ENCODE measurements around the gene PSMC4. TPM values are rescaled to one million over a fixed set of nuclear protein-coding genes. Genes with fewer than 3 reads are reported as not detected.
A peak's percentile ranks its signal among the peaks of the same experiment; 100 is the strongest.

Gene PSMC4
- total RNA-seq, 1 experiment from 2014 or later: 258 TPM

- Histone ChIP-seq H3K4me1 (ENCODE audit: insufficient read depth, low read length) (peaks cover 4% of the 10 kb centered on the region; the same call in 1 of the 2 replicates), H3K9me3 (ENCODE audit: low read length) (no peaks in the 10 kb centered on the region), H3K36me3 (ENCODE audit: low read depth, low read length) (no peaks in the 10 kb centered on the region), H4K20me1 (ENCODE audit: low read length) (no peaks in the 10 kb centered on the region), H3F3A (ENCODE audit: low read length, unreplicated experiment) (no peaks in the 10 kb centered on the region), H2AFZ (ENCODE audit: low read length) (no peak overlapping the region), H3K79me2 (ENCODE audit: low read length) (no peaks in the 10 kb centered on the region), H3K4me3 (ENCODE audit: low read length) (no peak overlapping the region), H3K4me2 (ENCODE audit: low read length) (no peak overlapping the region), H3K27me3 (ENCODE audit: low read length) (no peaks in the 10 kb centered on the region), H3K27ac (ENCODE audit: low read length) (no peak overlapping the region), H3K9ac (ENCODE audit: low read length) (no peak overlapping the region), H3K9me2 (replicated peaks; ENCODE audit: low read length) (no peaks in the 10 kb centered on the region)
- intact Hi-C loops (cut with micrococcal nuclease): no loop called here
- CTCF ChIA-PET: no interaction called here
- DNase-seq (no peak), ATAC-seq (no peak)
- TF ChIP-seq CTCF (conservative IDR thresholded peaks at IDR 0.05; ENCODE audit: low read depth, low read length): no peak
- no peak for TF ChIP-seq EZH2 (IDR thresholded peaks at IDR 0.05; ENCODE audit: low read length, unreplicated experiment)
- no peak for TF ChIP-seq EZH2phosphoT487 (IDR thresholded peaks at IDR 0.05; ENCODE audit: borderline replicate concordance, low read length)
- no TSS peak for BruUV-seq (replicated peaks)
- POLR2A ChIA-PET (ENCODE audit: unreplicated experiment): no interaction called here
Observed at GRCh38 chr19:39941151-39941550, 29.8 kb upstream of the PSMC4 start.

GRCh38 chr19:39941615-39942365 lies 29.2 kb upstream of the PSMC4 start:
- CTCF ChIA-PET: no interaction called here
- Histone ChIP-seq H3K4me1 (ENCODE audit: insufficient read depth, low read length) (peaks cover 4% of the 10 kb centered on the region; the same call in 1 of the 2 replicates), H3K79me2 (ENCODE audit: low read length) (no peaks in the 10 kb centered on the region), H4K20me1 (ENCODE audit: low read length) (no peaks in the 10 kb centered on the region), H3K27me3 (ENCODE audit: low read length) (no peaks in the 10 kb centered on the region), H3K9me2 (replicated peaks; ENCODE audit: low read length) (no peaks in the 10 kb centered on the region), H3K36me3 (ENCODE audit: low read depth, low read length) (no peaks in the 10 kb centered on the region), H3K9me3 (ENCODE audit: low read length) (no peaks in the 10 kb centered on the region), H2AFZ (ENCODE audit: low read length) (no peak overlapping the region), H3F3A (ENCODE audit: low read length, unreplicated experiment) (no peaks in the 10 kb centered on the region), H3K4me2 (ENCODE audit: low read length) (no peak overlapping the region), H3K9ac (ENCODE audit: low read length) (no peak overlapping the region), H3K4me3 (ENCODE audit: low read length) (no peak overlapping the region), H3K27ac (ENCODE audit: low read length) (no peak overlapping the region)
- BruUV-seq (replicated peaks): no TSS peak
- TF ChIP-seq EZH2 (IDR thresholded peaks at IDR 0.05; ENCODE audit: low read length, unreplicated experiment): no peak
- no peak for TF ChIP-seq EZH2phosphoT487 (IDR thresholded peaks at IDR 0.05; ENCODE audit: borderline replicate concordance, low read length)
- TF ChIP-seq CTCF (conservative IDR thresholded peaks at IDR 0.05; ENCODE audit: low read depth, low read length): no peak
- DNase-seq: peak; percentile 16
- ATAC-seq: no peak
- POLR2A ChIA-PET (ENCODE audit: unreplicated experiment): no interaction called here
- intact Hi-C loops (cut with micrococcal nuclease): no loop called here

GRCh38 chr19:39942366-39942730 lies 28.6 kb upstream of the PSMC4 start:
- Histone ChIP-seq H3K27ac (ENCODE audit: low read length) (no peak overlapping the region), H3K4me3 (ENCODE audit: low read length) (no peak overlapping the region), H3K27me3 (ENCODE audit: low read length) (no peaks in the 10 kb centered on the region), H3K4me2 (ENCODE audit: low read length) (no peak overlapping the region), H3K4me1 (ENCODE audit: insufficient read depth, low read length) (peaks cover 4% of the 10 kb centered on the region; the same call in 1 of the 2 replicates), H3F3A (ENCODE audit: low read length, unreplicated experiment) (no peaks in the 10 kb centered on the region), H3K9ac (ENCODE audit: low read length) (no peak overlapping the region), H4K20me1 (ENCODE audit: low read length) (no peaks in the 10 kb centered on the region), H3K9me2 (replicated peaks; ENCODE audit: low read length) (no peaks in the 10 kb centered on the region), H3K9me3 (ENCODE audit: low read length) (no peaks in the 10 kb centered on the region), H3K36me3 (ENCODE audit: low read depth, low read length) (no peaks in the 10 kb centered on the region), H2AFZ (ENCODE audit: low read length) (no peak overlapping the region), H3K79me2 (ENCODE audit: low read length) (no peaks in the 10 kb centered on the region)
- no TSS peak for BruUV-seq (replicated peaks)
- DNase-seq (no peak), ATAC-seq (no peak)
- POLR2A ChIA-PET (ENCODE audit: unreplicated experiment): no interaction called here
- intact Hi-C loops (cut with micrococcal nuclease): no loop called here
- TF ChIP-seq EZH2phosphoT487 (IDR thresholded peaks at IDR 0.05; ENCODE audit: borderline replicate concordance, low read length): no peak
- TF ChIP-seq EZH2 (IDR thresholded peaks at IDR 0.05; ENCODE audit: low read length, unreplicated experiment): no peak
- TF ChIP-seq CTCF (conservative IDR thresholded peaks at IDR 0.05; ENCODE audit: low read depth, low read length): no peak
- CTCF ChIA-PET: no interaction called here

Data from PC-3 (cell line).